NCI-H1417 treated with DMSO at 0.1 percent for 48 hours (cell line): Measurements from ENCODE around the gene TLR7.

Experiments used
- DNase-seq: peaks from one replicate; lab custom pipeline; 2025; lab: John Stamatoyannopoulos, UW

TLR7 gene

DNA sequence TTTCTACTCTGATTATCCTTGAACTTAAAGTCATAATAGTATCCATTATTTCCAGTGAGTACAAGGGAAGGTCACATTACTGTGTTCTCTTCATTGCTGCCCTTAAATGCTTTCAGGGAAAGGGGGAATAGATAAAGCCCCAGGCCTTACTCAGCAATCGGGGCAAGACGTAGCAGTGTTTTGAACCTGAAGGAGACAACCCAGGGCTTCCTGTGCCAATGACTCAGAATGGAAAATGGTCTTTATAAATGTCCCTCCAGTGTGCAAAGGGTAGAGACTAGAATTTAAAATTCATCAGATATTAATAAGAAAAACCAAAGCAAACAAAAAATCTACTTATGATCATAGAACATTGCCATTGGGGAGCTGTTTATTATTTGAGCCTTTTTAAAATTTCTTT lies 63.3 kb downstream of the TLR7 start:
- no peak for DNase-seq

DNA sequence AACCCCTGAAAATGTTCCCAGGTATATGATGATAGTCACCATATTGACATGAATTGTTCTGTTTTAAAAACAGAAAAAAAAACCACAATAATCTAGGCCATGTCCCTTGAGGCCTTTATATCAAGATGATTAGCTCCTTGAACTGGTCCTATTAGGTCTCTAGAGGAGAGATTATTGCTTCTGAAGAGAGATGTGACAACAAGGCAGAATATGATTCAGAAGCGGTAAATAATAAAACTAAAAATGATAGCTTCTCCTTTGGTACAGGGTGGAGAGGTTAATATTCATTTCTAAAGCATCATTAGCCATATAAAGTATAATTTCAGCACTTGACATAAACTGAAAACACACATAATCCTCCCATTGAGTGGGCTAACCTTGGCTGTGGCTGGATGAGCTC lies 65.4 kb downstream of the TLR7 start:
- DNase-seq, result no peak

DNA sequence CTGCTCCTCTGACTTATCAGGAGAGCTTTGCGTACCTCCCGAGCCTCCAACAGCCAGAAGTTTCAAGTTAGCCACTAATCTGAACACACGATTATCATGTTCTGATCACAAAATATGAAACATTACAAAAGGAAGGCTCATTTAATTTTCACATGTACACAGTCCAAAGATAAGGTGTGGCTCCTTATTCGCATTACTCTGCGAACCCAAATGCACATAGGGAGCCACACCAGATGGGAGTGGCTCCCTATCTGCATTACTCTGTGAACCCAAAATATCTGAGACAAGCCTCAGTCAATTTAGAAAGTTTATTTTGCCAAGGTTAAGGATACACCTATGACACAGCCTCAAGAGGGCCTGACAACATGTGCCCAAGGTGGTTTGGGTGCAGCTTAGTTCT lies 68.0 kb downstream of the TLR7 start:
- DNase-seq, result no peak

DNA sequence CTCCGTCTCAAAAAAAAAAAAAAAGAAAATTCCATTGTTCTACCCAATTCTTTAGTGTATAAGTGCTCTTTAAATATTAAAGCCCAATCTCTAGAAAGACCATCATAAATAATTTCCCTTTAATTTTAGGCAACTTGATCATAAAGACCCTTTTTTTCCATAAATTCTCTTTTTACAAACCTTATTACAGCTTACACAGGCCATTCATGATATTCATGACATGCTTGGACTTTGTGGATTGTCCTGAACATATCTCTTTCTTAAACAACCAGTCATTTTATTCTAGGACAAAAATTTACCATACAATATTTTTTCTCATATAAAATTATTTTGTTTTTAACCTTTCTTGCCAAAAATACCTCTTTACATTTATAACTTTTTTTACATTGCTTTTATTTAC lies 70.1 kb downstream of the TLR7 start:
- no peak for DNase-seq
